Smooth muscle cell (in vitro differentiated cells): ENCODE measurements around the gene MANSC1. TPM values are rescaled to one million over a fixed set of nuclear protein-coding genes. Genes with fewer than 3 reads are reported as not detected.

Experiments used
- DNase-seq: peaks from one replicate; lab custom pipeline; 2025; ENCODE audit not compliant: unreplicated experiment; lab: John Stamatoyannopoulos, UW
- H2AFZ ChIP-seq: fragments of 200-600 bp; sonication (generic); 2 replicates; pipeline ENCODE4 v1.6.0; 2016; ENCODE audit warnings: antibody characterized with exemption, low read depth, mild to moderate bottlenecking
- H3F3A ChIP-seq: fragments of 200-600 bp; sonication (generic); 2 replicates; pipeline ENCODE4 v1.6.0; 2017; ENCODE audit warnings: antibody characterized with exemption, low read depth
- H3K27ac ChIP-seq: fragments of 200-600 bp; sonication (generic); 2 replicates; pipeline ENCODE4 v1.5.1; 2016; ENCODE audit warnings: low read depth, mild to moderate bottlenecking
- H3K27me3 ChIP-seq: fragments of 200-600 bp; sonication (generic); 2 replicates; pipeline ENCODE4 v1.6.1; 2016; ENCODE audit warnings: low read depth, mild to moderate bottlenecking
- H3K36me3 ChIP-seq: fragments of 200-600 bp; sonication (generic); 2 replicates; pipeline ENCODE4 v1.5.1; 2016; ENCODE audit warnings: low read depth
- H3K4me1 ChIP-seq: fragments of 200-600 bp; sonication (generic); 2 replicates; pipeline ENCODE4 v1.5.1; 2016; ENCODE audit warnings: low read depth
- H3K4me2 ChIP-seq: fragments of 200-600 bp; sonication (generic); 2 replicates; pipeline ENCODE4 v1.6.0; 2016; ENCODE audit warnings: mild to moderate bottlenecking
- H3K4me3 ChIP-seq: fragments of 200-600 bp; sonication (generic); 2 replicates; pipeline ENCODE4 v1.5.1; 2016; ENCODE audit warnings: mild to moderate bottlenecking
- H3K79me2 ChIP-seq: fragments of 200-600 bp; sonication (generic); 2 replicates; pipeline ENCODE4 v1.6.0; 2016; ENCODE audit warnings: low read depth, mild to moderate bottlenecking
- H3K9ac ChIP-seq: fragments of 200-600 bp; sonication (generic); 2 replicates; pipeline ENCODE4 v1.6.0; 2016; ENCODE audit warnings: low read depth
- H3K9me3 ChIP-seq: fragments of 200-600 bp; sonication (generic); replicated peaks from 2 replicates; pipeline ENCODE4 v1.5.1; 2016; ENCODE audit warnings: low read depth
- H4K20me1 ChIP-seq: fragments of 200-600 bp; sonication (generic); 2 replicates; pipeline ENCODE4 v1.6.0; 2016; ENCODE audit warnings: low read depth
- CTCF ChIP-seq: fragments of 200-600 bp; sonication (generic); IDR thresholded peaks from 2 replicates; pipeline ENCODE4 v1.5.1; 2017; ENCODE audit warnings: borderline replicate concordance, mild to moderate bottlenecking, antibody characterized with exemption; ENCODE audit not compliant: insufficient read depth, poor library complexity, severe bottlenecking
- WGBS: methylation state at CpG from one replicate; pipeline ENCODE4 v1.1.7; 2016; ENCODE audit warnings: low lambda C conversion rate; 5-methylcytosine and 5-hydroxymethylcytosine counted together
- polyA plus RNA-seq: library from polyadenylated mRNA; unstranded; fragments of >200 nt; fragmentation: Nextera tagmentation; extraction: Ambion mirVana; gene quantifications from 2 replicates; pipeline ENCODE4 v1.2.1, GENCODE V29; 2016
- total RNA-seq: library from RNA; depleted of rRNA; stranded (reverse); fragments of >200 nt; gene quantifications from 2 replicates; pipeline ENCODE4 v1.2.3, GENCODE V29; 2014

MANSC1 gene
- total and polyA plus RNA-seq, 2 experiments from 2014 or later: 0.09 to 5.1 TPM

GRCh38 chr12:12333407-12334366 lies 16.4 kb downstream of the MANSC1 start:
- no peak overlapping the region for H2AFZ ChIP-seq
- no peak overlapping the region for H3K4me2 ChIP-seq
- H3F3A ChIP-seq: no peaks in the 10 kb centered on the region
- H3K27me3 ChIP-seq: no peaks in the 10 kb centered on the region
- DNase-seq: no peak
- H3K4me3 ChIP-seq: no peak overlapping the region
- H3K36me3 ChIP-seq: no peaks in the 10 kb centered on the region
- H3K79me2 ChIP-seq: no peaks in the 10 kb centered on the region
- H3K4me1 ChIP-seq: peaks cover 5% of the 10 kb centered on the region
- H3K27ac ChIP-seq: no peak overlapping the region
- no peak for TF ChIP-seq CTCF
- no peaks in the 10 kb centered on the region for H3K9me3 ChIP-seq
- H4K20me1 ChIP-seq: no peaks in the 10 kb centered on the region
- 87% methylated on average over 12 of the region's 12 CpGs for WGBS
- no peak overlapping the region for H3K9ac ChIP-seq

DNA sequence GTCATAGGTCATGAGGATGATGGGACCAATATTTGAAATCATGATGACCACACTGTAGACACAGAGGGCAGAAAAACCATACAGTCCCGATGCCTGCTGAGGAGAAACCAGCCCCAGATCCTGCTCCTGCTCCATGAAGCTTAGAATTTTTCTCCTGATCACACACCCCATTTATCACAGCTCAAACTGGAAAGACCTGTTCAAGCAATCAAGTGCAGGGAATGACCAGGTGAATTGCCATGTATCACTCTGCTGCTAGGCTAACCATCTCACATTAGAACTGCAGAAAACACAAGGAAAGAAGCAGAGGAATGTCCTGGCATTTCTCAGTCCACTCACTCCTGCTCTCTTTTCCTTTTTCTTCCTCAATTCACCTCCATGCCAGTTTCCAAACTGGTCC lies 18.1 kb downstream of the MANSC1 start:
- no peak for DNase-seq
- no peaks in the 10 kb centered on the region for H3K79me2 ChIP-seq
- no peak overlapping the region for H2AFZ ChIP-seq
- H3K4me1 ChIP-seq: peaks cover 5% of the 10 kb centered on the region
- no peaks in the 10 kb centered on the region for H3K36me3 ChIP-seq
- no peak overlapping the region for H3K4me3 ChIP-seq
- no peaks in the 10 kb centered on the region for H4K20me1 ChIP-seq
- no peak overlapping the region for H3K9ac ChIP-seq
- no peak for TF ChIP-seq CTCF
- H3K27ac ChIP-seq: no peak overlapping the region
- 68% methylated on average over 1 of the region's 1 CpG for WGBS
- no peaks in the 10 kb centered on the region for H3F3A ChIP-seq
- H3K4me2 ChIP-seq: peak overlapping the region; percentile 46
- no peaks in the 10 kb centered on the region for H3K9me3 ChIP-seq
- no peaks in the 10 kb centered on the region for H3K27me3 ChIP-seq

GRCh38 chr12:12331244-12331771 lies 18.7 kb downstream of the MANSC1 start:
- Histone ChIP-seq H3K4me2 (peak overlapping the region; percentile 46), H3K79me2 (no peaks in the 10 kb centered on the region), H3K27me3 (no peaks in the 10 kb centered on the region), H4K20me1 (no peaks in the 10 kb centered on the region), H3K36me3 (no peaks in the 10 kb centered on the region), H3F3A (no peaks in the 10 kb centered on the region), H3K9me3 (no peaks in the 10 kb centered on the region), H3K27ac (no peak overlapping the region), H3K9ac (no peak overlapping the region), H3K4me3 (no peak overlapping the region), H3K4me1 (peaks cover 5% of the 10 kb centered on the region), H2AFZ (no peak overlapping the region)
- no peak for DNase-seq
- 67% methylated on average over 7 of the region's 7 CpGs for WGBS
- no peak for TF ChIP-seq CTCF
